Measurements from ENCODE around the gene PDF.
A peak's percentile ranks its signal among the peaks of the same experiment; 100 is the strongest.
"Not testable (repeated sequence)": the region's sequence is repeated elsewhere in the genome, so short reads cannot be mapped to it uniquely, and the experiment has no call there.

Gene PDF

GRCh38 chr16:69315486-69316311, 14.7 kb downstream of the PDF start:
- DNase-seq, result no peak

- no peak for DNase-seq
Measured at GRCh38 chr16:69314534-69314933, 15.9 kb downstream of the PDF start.

GRCh38 chr16:69313469-69313868, 16.9 kb downstream of the PDF start:
- DNase-seq, result no peak

GRCh38 chr16:69311533-69312387, 18.6 kb downstream of the PDF start:
- peak in 1 of 2 experiments; percentile 42 for DNase-seq

- peak; percentile 96 to 98 for DNase-seq
Measured at GRCh38 chr16:69310653-69311532, 19.5 kb downstream of the PDF start, which contains the start of gene VPS4A. Gene VPS4A (plus strand): TSS chr16:69311350. CDS start chr16:69311512, 162 bp downstream.

GRCh38 chr16:69309316-69309715, 21.1 kb downstream of the PDF start:
- DNase-seq, result no peak

GRCh38 chr16:69307856-69308255, 22.5 kb downstream of the PDF start:
- DNase-seq, result no peak

GRCh38 chr16:69307091-69307490, 23.3 kb downstream of the PDF start:
- no peak for DNase-seq

GRCh38 chr16:69306031-69306430, 24.4 kb downstream of the PDF start:
- DNase-seq, result no peak

- DNase-seq, result no peak
Measured at GRCh38 chr16:69302301-69302700, 28.1 kb downstream of the PDF start.

- no peak for DNase-seq
Measured at GRCh38 chr16:69301861-69302260, 28.5 kb downstream of the PDF start.

- DNase-seq, result no peak
Measured at GRCh38 chr16:69301187-69301586, 29.2 kb downstream of the PDF start.

- no peak for DNase-seq
Measured at GRCh38 chr16:69298261-69298660, 32.1 kb downstream of the PDF start.

- DNase-seq, result not testable (repeated sequence)
Measured at GRCh38 chr16:69296771-69297170, 33.6 kb downstream of the PDF start.

- DNase-seq, result no peak
Measured at GRCh38 chr16:69294051-69294450, 36.3 kb downstream of the PDF start.

- no peak for DNase-seq
Measured at GRCh38 chr16:69293401-69293800, 37.0 kb downstream of the PDF start.

- DNase-seq, result not testable (repeated sequence)
Measured at GRCh38 chr16:69291657-69292056, 38.7 kb downstream of the PDF start.

- DNase-seq, result no peak
Measured at GRCh38 chr16:69286941-69287713, 43.3 kb downstream of the PDF start.

GRCh38 chr16:69285240-69285639, 45.1 kb downstream of the PDF start:
- no peak for DNase-seq

- DNase-seq, result no peak
Measured at GRCh38 chr16:69283851-69284250, 46.5 kb downstream of the PDF start.

GRCh38 chr16:69277413-69277812, 53.0 kb downstream of the PDF start:
- DNase-seq, result no peak

All from stimulated activated CD4-positive, alpha-beta T cell treated with anti-CD3 and anti-CD28 coated beads, Interleukin-4, amount 100 ng/mL, for 4 hours (primary cell).